GM23248 (cell line): ENCODE data around the gene TBK1.

Experiments used
- EZH2 ChIP-seq: fragments of 200-600 bp; sonication (generic); IDR thresholded peaks from 2 replicates; pipeline ENCODE4 v1.6.1; 2018; ENCODE audit warnings: antibody characterized with exemption, mild to moderate bottlenecking; ENCODE audit not compliant: insufficient read depth, poor library complexity, severe bottlenecking
- EZH2phosphoT487 ChIP-seq: fragments of 200-600 bp; sonication (generic); IDR thresholded peaks from 2 replicates; pipeline ENCODE4 v1.6.1; 2018; ENCODE audit warnings: antibody characterized with exemption, moderate library complexity, mild to moderate bottlenecking, low read depth; ENCODE audit not compliant: insufficient read depth

DNA sequence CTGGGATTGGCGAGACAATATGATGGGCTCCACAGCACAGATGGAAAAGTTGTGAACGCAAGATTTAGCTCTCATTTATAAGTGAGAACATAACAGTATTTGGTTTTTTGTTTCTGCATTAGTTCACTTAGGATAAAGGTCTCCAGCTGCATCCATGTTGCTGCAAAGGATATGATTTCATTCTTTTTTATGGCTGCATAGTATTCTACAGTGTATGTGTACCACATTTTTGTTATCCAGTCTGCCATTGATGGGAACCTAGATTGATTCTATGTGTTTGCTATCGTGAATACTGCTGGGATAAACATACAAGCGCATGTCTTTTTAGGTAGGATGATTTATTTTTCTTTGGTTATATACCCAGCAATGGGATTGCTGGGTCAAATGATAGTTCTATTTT is 23.6 kb downstream of the TBK1 start:
- TF ChIP-seq EZH2: no peak
- TF ChIP-seq EZH2phosphoT487: no peak
